HG02884 (cell line): ENCODE data around the gene HEATR9.

ENCODE experiments used
- ATAC-seq: cut with Tn5 transposase; IDR thresholded peaks from one replicate; pipeline ENCODE4 v1.9.1; 2021; ENCODE audit warnings: mild to moderate bottlenecking, moderate library complexity; ENCODE audit not compliant: unreplicated experiment

HEATR9 gene

DNA sequence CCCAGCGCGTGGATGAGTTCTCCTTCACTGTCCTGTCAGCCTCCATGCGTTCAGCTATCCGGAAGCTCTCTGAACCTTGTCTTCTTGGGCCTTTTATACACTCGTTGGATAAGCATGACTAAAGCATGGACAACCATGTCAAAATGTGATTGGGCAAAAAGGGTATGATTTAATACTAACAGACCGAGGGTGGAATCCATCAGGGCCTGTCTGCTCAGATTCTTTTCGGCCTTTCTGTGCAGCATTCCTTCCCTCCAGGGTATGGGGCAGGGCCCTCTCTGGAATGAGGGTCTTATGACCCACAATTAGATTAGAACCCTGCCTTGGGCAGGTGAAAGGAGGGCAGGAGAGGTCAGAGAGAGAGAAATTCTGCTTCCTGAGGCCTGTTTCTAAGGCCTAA, 25.5 kb upstream of the HEATR9 start:
- ATAC-seq: no peak

DNA sequence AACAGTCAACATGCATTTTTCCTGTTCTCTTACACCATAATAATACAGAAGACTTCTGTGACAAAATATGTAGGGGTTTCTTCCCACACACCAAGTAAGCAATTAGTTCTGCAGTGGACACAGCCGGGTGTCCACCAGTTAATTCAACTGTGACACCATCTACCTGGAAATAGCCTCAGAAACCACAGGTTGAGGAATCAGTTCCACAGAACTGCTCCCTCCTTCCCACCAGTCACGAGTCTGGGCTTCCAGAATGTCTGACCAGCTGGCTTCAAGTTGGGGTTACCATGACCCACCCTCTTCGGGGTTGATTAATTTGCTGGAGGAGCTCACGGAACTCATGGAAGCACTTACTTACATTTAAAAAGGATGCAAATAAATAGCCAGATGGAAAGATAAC, 25.1 kb upstream of the HEATR9 start:
- no peak for ATAC-seq

DNA sequence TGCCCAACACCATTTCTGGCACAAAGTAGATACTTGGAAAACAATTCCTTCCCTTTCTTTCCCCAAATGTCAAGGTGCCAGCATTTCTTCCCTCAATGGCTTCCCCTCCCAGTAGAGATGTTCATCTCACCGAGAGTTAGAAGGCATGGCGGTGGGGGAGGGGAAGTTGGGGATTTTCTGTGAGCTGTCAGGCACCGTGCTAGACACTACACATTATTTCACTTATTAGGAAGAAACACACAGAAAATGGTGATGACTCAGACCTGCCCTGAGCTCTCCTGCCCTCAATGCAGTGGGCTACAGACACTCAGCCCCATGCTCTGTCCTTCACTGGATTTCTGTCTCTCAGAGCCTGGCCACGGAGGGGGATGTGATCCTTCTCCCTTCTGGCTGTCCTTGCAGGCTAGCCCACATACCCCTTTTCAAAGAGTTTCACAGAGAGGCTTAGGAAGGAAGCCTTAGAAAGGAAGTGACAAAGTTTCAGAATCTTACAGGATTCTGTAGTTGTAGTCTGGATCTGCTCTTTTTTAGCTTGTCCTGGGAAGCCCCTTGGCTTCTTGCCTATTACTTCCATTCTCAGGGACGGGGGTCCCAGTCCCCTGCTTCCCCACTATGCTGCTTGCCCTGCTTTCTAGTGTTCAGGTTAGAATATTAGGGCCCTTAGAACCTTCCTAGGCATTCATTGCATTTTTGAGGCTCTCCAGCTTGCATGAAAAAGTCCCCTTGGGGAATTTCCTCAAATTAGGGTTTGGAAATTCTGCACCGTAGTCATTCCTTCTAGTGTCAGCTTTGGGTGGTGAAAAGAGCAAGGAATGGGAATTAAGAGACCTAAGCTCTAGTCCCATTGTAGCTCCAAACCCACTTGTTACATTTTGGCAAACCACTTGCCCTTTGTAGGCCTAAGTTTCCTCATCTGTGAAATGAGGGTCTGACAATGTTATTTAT, 23.7 kb upstream of the HEATR9 start:
- ATAC-seq: no peak

GRCh38 chr17:35891269-35891668, 22.6 kb upstream of the HEATR9 start:
- no peak for ATAC-seq

DNA sequence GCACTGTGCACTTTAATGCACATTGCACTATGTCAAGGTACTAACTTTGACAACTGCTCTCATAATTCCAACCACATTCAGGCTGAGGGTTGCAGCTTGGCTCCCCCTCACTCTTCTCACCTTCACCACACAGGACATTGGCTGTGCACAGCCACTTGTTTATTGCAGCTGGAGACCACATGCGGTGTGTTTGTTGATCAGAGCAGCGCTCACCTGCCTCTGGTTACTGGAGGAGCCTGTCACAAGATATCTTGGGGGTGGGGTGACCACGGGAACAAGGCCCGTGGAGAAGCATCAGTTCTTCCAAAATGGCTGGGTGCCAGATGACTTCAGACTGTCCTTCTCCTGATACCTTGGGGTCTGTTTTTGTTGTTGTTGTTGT, 22.1 kb upstream of the HEATR9 start:
- no peak for ATAC-seq

DNA sequence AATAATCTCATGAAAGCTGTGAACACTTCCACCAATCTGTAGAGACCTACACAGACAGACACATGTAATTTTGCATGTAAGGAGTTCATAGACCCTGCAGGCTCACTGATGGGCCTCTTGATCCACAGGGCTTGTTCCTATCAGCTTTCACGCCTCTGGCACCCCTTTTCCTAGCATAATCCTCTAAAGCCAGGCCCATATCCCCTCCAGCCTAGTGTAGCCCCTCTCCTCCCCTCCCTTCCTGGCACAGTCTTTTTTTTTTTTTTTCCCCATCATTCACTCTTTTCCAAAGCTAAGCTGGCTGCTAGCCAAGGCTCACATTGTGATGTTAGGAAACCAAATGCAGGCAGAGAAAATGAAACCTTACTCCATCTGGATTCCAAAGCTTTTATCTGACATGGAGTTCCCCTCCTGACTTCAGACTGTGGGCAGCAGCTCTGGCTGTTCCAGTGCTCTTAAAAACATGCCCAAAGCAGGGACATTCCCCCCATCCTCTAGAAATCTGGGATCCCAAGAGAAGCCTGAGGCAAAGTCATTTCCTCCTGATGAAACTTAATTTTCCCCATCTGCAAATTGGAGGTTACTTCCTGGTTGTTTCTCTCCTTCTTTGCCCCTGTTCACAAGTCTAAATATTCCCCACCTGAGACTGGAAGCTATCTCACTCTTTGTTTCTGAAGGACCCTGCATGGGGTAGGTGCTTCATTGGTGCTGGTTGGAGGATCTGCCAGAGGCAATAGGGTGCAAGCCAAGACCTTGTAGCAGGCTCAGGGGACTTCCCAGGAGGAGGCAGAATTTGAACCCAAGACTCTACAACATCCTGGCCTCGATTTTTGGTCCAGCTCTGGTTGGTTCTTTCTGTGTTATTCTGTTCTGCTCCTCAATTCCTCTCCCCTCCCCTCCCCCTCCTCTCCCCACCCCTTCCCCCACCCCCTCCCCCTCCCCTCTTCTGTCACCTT, 21.4 kb upstream of the HEATR9 start:
- ATAC-seq: no peak

- ATAC-seq: no peak
These were observed 20.6 kb upstream of the HEATR9 start for GRCh38 chr17:35889241-35889640.

- ATAC-seq: peak; percentile 80
These were observed 11.3 kb upstream of the HEATR9 start, which contains the start of gene CCL5 for GRCh38 chr17:35879773-35880654. Gene CCL5 (minus strand): TSS chr17:35880360.

DNA sequence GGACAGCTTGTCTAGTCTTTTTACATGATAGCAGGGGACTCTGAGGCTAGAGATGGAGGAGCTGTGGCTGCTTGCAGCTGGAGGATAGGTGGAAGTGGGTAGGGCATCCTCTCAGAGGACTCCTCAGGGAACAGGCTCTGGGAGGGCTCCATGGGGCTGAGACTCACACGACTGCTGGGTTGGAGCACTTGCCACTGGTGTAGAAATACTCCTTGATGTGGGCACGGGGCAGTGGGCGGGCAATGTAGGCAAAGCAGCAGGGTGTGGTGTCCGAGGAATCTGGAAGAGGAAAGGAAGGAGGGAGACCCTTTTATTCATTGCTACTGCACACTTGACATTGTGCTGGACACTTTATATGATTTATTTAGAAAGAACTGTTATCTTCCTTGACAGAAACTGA, 9.7 kb upstream of the HEATR9 start:
- ATAC-seq: no peak

GRCh38 chr17:35877345-35878029, 8.8 kb upstream of the HEATR9 start:
- no peak for ATAC-seq

- no peak for ATAC-seq
These were observed 7.8 kb upstream of the HEATR9 start for GRCh38 chr17:35876534-35876933.

- ATAC-seq: no peak
These were observed 7.1 kb upstream of the HEATR9 start for GRCh38 chr17:35875800-35876139.

- ATAC-seq: no peak
These were observed 6.5 kb upstream of the HEATR9 start for GRCh38 chr17:35875072-35875799.

GRCh38 chr17:35872196-35872980, 3.7 kb upstream of the HEATR9 start:
- no peak for ATAC-seq

- no peak for ATAC-seq
These were observed 2.5 kb upstream of the HEATR9 start for GRCh38 chr17:35870906-35871819.

DNA sequence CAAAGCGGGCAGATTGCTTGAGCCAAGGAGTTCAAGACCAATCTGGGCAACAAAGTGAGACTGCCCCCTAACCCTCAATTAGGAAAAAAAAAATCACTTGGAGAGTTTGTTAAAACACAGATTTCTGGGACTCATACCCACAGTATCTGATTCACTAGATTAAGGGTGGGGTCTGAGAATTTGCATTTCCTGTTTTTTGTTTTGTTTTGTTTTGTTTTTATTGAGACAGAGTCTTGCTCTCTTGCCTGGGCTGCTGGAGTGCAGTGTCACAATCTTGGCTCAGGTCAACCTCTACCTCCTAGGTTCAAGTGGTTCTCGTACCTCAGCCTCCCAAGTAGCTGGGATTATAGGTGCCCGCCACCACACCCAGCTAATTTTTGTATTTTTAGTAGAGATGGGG, 1.1 kb downstream of the HEATR9 start:
- ATAC-seq: no peak

DNA sequence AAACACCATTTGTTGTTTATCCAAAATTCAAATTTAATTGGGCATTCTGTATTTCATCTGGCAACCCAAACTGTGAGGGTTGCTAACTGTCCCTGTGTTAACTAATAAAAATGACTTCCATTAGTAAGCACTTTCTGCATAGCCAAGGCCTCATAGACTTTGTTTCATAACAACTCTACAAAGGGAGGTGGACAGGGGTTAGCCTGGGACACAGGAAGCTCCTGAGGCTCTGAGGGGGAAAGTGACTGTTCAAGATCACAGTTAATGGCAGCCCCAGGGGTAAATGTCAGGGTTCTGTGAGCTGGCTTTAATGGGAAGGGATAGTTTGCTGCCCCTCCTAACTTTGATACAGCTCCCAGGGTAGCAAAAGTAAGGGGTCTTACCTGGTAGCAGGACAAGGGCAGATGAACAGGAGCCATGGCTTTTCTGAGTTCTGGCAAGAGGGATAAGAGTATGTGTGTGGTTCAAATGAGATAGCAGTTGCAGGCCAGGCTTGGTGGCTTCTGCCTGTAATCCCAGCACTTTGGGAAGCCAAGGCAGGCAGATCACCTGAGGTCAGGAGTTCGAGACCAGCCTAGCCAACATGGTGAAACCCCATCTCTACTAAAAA, 2.2 kb downstream of the HEATR9 start:
- no peak for ATAC-seq
